ENCODE measurements around the gene ATG2A.

ATG2A gene

DNA sequence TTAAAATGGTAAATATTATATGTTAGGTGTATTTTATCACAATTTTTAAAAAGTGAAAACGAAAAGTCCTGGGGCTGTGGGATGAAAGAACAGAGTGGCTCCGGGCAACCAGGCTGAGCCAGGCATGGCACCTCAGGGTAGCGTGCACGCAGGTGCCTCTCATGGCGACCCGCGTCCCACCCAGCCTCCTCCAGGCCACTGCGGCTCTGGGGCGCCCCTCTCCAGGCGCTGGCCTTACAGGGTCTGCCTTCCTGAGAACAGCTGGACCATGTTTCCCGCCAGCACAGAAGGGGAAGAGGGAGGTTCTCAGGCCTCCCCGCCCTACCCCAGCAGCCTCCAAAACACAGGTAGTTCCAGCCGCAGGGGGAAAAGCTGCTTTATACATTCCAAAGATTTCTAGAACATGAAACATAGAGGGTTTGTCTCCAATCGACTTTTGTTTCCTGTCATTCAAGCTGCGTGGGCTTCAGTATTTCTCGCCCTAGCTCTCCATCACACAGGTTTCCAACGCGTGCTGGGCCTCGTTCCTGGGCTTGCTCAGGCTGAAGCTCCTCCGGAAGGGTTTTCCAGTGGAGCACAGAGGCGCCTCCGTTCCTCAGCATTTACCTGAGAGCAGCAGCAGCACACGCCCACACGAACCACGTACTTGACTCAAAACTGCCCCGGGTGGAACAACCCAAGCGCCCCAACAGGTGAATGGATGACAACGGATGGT is 49.1 kb downstream of the ATG2A start:
- no peak for DNase-seq

DNA sequence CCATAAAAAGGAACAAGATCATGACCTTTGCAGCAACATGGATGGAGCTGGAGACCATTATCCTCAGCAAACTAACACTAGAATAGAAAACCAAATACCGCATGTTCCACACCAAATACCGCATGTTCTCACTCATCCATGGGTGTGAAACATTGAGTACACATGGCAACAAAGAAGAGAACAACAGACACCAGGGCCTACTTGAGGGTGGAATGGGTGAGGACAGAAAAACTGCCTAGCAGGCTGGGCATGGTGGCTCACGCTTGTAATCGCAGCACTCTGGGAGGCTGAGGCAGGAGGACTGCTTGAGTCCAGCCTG is 50.9 kb downstream of the ATG2A start:
- no peak for DNase-seq

DNA sequence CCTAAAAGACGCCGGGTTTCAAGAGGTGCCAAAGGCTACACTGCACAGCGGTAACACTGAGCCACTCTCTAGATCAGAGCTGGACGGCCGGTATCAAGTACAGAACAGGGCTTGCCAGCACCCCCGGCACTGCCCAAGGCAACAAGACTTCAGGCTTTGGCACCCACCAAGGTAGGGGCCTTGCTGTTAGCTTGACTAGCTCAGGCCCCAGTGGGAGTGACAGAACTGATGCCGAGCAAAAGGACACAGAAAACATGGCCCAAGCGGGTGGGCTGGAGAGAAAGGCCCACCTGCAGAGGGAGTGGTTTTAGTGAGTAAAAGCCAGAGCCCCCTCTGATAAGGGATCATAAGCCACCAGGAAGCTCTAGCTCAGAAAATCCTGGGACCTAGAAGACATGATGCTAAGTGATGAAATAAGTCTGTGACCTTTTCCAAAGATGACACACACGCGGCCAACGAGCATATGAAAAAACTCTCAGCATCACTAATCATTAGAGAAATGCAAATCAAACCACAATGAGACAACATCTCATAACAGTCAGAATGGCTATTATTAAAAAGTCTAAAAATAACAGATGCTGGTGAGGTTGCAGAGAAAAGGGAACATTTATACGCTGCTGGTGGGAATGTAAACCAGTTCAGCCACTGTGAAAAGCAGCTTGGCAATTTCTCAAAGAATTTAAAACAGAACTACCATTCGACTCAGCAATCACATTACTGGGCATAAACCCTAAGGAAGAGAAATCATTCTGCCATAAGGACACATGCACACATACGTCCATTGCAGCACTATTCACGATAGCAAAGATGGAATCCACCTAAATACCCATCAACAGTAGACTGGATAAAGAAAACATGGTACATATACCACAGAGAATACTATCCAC is 51.5 kb downstream of the ATG2A start:
- DNase-seq = no peak

DNA sequence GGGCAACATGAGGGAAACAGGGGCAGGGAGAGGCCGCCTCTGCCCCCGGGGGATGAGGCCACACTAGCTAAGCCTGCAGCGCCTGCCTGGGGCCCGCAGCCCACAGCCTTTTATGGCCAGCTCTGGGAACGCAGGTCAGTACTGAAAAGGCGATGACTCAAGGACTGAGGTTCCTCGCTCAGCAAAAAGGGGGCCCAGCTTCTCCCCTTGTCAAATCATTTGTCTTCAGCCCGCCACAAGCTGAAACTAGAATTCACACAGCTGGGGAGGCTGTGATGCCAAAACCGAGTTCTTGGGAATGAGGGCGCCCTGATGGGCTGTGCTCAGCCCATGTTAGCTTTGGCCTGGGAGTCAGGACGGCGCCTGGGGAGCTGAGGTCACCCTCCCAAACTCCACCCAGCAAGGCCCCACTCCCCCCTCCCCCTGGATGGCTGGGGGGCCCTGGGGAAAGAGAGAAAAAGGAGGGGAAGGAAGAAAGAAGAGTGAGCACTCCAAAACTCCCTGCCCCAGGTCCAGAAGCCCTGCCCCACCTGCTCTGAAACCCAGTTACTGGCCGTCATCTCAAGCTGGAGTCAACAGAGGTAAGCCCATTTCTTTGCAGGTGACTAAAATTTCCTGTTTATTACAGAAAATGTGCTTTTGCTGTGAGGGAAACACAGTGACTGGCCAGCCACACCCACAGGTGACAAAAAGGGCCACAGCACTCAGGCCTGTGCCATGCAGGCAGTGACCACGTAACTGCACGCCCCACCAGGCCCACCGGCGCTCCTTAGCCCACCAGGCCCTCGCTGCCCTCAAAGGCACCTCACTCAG is 52.3 kb downstream of the ATG2A start:
- DNase-seq = peak; percentile 79

DNA sequence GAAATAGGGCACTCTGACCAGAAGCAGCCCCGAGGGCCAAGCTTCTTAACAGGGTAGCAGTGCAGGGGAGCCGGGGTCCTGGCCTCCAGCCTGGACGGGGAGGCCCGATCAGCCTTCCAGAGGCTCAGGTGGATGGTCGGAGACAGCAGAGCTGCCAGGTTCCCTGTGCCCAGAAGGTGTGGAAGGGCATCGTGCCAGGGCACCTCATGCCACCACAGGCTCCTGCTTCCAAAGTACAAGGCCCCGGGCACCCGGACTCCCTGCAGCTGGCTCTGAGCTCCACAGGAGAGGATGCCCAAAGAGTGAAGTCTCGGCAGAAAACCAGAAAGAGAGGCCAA is 52.9 kb downstream of the ATG2A start:
- no peak for DNase-seq

DNA sequence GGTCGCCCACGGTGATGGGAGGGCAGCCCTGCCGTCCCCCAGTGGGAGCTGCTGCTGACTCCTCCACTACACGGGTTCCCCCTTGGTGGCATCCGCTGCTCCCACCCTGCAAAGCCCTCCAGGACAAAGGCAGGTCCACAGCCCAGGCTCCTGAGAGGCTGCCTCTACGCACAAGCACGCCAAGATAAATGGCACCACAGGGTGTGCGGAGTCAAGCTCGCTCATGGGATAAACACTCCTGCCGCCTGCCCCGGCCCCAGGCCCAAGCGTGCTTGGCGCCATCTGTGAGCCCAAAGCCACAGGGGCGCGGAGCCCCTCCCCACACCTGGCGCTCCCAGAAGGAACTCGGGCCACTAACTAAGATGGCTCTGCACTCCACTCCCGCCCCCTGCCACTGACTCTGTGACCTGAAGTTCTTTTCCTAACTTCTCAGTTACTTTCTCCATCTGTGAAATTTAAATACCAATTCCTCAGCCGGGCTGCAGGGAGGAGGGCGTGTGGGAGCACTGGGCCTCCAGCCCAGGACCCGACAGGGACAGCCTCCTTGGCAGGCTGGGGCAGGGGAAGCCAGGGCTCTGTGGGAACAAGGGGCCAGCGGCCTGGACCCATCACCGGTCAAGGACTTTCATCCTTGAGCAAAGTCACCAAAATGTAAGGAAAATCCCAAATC is 53.5 kb downstream of the ATG2A start:
- DNase-seq = peak; percentile 57

DNA sequence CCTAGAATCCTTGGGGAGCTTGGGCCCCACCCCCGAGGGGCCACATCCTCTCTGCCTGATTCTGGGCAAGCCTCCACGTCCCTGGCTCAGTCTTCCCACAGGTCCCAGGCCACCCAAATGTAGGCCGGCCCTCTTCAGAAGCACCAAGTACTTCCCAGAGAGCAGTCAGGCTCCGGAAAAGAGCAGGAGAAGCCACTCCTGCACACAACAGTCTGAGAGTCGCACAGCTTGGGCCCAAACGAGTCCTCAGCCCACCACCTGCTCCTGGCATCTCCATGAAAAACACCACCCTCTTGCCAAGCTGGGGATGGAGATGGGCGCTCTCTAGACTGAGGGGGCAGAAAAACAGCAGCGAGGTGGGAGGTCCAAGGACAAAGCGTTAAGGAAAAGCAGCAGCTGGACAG is 54.0 kb downstream of the ATG2A start:
- peak; percentile 39 for DNase-seq

DNA sequence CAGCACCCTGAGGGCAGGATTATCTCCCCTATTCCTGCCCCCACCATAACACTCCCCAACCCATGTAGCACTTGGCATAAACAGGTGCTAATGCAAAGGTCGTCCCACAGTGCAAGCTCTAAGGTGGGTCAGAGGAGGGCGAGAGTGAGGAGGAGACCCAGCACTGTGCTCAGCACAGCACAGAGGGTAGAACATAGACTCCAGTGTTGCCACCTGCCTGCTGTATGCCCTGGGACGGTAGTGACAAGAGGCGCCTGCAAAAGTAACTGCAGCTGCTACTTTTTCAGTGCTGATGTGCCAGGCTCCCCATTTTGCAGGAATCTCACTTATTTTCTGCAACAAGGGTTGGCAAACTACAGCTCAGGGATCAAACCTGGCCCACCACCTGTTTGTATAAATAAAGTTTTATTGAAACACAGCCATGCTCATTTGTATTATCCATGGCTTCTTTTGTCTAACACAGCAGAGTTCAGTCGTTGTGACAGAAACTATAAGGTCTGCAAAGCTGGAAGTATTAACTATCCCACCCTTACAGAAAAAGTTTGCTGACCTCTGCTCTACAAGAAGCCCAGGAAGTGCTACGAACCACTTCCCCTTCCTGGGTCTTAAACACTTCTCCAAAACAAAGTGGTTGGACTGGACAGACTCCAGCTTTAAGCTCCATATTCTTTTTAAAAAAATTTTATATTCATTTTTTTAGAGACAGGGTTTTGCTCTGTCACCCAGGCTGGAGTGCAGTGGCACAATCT is 55.6 kb downstream of the ATG2A start:
- DNase-seq = no peak

DNA sequence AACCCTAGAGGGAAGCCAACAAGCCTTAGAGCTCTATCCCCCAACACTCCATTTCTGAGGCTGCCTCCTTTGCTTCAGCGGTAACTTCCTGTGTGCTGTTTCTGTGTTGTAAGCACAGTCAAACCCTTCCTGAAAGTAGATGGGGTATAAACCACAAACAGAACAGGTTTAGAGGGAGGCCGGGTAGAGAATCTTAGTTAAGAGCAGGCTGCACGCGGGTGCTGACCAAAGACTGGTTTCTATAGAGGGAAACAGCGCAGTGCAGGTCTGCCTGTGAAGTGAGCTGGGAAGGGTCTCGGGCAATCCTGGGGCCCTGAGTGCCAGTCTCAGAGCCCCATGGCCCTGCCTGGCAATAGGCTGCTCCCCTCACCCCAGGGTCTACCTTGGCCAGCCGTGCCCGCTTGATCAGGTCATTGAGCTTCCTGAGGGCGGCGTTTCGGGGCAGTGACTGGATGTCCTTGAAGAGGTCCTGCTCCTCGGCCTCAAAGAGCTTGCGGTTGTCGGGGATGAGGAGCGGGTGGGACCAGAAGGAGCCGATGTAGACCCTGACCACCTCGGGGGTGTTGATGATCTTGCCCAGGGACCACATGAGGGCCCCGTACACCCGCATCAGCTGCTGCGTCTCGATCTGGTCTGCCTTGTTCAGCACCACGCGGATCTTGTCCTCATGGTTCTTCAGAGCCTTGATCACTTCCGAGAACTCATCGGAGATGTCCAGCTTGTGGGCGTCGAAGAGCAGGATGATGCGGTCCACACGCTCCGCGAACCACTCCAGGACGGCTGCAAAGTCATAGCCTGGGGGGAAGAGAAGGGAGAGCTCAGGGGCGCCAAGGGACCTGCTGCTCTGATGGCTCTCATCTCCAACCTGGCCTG is 57.2 kb downstream of the ATG2A start:
- no peak for DNase-seq

DNA sequence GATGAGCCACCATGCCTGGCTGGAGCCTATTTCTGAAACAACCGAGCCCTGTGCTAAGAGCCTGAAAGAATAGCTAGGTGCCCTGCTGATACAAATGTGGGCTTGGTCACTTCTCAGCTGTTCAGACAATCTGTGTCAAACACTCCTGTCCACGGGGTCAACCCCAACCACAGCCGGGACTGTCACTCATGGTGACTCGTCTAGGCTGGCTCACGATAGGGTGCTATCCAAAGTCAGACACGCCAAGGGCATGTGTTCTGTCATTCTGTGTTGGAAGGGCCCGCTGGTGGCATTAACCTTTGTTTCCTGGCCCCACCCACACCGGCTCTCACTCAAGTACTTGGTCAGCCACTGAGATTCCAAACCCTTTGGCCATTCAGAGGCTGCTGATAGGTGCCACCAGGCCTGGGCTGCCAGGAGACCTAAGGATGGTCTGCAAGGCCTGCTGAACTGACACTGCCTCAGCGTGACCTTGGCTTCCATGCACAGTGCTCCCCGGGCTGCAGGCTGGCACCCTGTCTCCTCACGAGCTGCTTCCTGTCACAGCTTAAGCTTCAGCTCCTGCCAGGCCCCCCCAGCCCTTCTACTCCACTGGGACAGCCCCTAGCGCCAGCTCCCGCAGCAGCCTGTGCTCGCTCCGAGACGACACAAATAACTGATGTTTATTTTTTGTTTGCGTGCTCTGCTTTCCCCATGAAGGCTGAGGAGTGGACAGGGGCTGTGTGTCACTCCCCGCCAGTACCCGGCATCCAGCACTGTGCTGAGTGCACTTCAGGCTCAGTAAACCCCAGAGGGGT is 58.3 kb downstream of the ATG2A start:
- peak; percentile 39 for DNase-seq

DNA sequence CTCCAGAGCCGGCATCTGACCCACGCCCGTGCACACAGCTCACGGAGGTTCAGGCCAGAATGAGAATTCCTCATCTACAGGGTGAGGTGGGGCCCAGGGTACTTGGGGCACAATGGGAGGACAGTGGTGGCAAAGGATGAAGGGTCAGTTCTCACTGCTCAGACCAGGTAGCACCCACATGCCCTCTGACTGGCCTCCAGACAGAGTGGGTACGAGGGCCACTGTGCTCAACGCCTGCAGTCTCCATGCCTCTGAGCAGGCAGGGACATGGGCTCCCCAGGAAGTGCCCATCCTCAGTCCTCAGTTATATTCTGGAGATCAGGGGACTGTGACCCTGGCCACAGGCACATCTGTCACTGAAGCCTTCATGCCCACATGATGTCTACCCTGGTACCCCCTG is 59.5 kb downstream of the ATG2A start:
- DNase-seq = no peak

DNA sequence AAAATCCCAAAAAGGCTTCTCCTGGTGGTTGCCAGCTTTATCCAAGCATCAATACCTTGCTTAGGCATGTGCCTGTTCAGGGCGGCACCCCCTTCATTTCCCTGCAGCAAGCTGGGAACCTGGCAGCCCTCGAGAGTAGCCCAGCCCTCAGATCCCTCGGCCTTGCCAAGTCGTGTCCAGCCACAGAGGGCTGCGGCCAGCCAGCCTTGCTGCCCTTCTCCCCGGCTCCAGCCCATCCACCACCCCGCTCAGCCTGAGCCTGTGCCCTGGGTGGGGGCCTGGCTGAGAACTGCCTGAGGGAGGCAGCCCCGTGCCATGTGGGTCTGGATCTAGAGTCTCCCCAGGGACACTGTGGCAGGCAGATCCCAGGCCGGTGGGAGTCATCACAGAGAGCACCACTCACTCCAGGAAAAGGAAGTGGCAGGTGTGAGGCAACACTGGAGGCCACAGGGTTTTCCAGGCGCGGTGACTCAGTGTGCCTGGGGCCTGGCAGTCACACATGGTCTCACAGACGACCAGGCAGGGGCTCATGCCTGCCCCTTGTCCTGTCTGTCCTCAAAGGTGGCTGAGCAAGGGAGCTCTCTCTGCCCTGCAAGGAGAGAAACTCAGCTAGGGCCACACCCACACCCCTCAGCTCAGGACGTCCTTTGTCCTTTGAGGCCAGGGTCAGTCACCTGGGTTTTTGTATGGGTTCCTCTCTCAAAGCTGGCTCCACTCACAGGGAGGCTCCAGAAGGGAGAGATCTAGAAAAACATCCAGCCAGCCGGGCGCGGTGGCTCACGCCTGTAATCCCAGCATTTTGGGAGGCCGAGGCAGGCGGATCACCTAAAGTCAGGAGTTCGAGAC is 60.4 kb downstream of the ATG2A start:
- no peak for DNase-seq

DNA sequence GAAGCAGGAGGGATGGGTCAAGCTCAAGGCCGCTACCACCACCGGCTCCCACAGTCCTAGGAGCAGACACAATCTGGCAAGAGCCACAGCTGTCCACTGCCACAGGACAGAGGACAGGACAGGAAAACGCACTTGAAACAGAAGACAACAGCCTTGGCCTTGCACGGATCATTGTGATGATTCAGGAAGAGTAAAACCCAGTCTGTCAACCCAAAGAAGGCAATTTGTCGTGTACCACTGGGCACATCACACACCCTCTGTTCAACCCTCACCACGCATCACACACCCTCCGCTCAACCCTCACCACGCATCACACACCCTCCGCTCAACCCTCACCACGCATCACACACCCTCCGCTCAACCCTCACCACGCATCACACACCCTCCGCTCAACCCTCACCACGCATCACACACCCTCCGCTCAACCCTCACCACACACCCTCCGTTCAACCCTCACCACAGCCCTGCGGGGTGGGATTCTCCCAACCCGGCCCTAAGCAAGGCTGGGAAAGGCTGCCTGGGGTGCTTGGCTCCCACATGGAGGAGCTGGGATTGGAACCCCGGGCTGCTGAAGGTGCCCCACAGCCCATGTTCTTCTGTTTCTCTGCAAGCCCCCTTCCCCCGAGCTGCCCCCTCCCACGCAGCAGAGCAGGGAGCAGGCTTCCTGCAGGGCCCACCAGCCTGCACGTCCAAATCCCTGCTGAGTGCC is 61.3 kb downstream of the ATG2A start:
- no peak for DNase-seq

DNA sequence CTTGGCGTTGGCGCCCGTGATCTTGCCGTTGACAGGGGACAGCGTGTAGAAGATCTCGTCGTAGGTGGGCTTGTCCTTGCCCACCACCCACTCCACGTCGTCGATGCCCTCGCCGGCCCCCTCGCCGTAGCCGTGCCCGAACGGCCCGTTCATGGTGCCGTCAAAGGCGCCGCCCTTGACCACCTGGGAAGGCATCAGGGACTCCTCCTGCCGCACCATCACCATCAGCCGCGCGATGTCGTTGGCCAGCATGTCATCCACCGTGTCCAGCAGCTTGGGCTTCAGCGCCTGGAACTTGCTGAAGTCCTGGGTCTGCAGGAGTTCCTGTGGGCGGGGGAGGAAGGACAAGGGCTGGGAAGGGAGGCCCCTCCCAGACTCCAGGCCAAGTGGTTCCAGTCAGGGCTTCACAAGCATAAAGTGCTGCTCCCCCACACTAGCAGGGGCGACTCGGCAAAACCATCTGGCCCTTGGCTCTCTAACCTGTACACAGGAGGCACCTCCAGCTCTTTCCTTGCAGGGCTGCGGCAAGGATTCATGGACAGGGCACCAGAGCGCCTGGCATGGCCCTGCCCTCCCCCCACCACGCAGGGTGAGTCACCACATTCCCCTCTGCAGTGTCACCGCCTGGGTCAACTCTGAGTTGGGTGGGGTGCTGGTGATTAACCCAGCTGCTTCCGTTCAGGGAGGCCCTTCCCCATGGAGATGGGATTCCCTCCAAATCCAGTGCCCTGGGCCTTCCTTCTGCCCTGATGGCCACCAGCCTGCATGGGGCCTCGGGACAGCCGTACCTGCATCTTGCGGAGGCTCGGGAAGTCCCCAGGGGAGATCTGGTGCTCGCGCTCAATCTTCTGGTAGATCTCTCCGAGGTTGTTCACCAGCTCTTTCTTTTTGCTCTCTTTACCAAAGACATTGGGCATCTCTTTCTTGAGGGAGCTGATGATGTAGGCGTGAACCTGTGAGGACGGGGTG is 62.2 kb downstream of the ATG2A start:
- DNase-seq = peak; percentile 75

DNA sequence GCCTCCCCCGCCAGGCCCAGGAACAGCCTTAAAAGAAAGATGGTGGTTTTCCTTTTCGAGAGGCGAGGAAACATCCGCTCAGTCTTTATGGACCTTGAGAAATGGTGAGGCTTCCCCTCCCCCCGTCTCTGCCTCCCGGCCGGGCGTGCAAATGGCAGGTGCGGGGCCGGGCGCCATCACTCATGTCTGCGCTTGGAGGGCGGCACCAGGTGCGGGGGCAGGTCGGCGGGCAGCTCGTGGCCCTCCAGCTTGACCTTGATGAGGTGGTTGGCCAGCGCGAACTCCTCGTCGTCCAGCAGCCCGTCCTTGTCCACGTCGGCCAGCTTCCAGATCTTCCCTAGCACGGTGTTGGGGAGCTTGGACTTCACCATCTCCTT is 62.9 kb downstream of the ATG2A start:
- no peak for DNase-seq

DNA sequence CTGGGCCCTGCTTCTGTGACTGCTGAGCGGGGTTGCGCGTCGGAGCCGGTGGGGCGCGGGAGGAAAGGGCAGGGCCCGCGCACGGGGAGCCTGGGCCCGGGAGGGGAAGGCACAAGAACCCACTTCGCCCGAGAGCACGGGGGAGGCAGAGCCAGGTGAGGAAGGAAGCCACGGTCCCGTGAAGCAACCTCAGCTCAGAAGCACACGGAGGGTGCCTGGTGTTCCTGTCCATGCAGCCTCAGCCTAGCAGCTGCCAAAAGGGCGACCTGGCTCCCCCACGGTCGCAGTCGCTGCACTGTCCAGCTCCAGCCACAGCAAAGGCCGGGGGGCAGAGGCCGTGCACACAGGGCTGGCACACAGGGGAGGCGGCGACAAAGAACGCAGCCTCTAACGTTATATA is 63.3 kb downstream of the ATG2A start:
- DNase-seq = no peak

DNA sequence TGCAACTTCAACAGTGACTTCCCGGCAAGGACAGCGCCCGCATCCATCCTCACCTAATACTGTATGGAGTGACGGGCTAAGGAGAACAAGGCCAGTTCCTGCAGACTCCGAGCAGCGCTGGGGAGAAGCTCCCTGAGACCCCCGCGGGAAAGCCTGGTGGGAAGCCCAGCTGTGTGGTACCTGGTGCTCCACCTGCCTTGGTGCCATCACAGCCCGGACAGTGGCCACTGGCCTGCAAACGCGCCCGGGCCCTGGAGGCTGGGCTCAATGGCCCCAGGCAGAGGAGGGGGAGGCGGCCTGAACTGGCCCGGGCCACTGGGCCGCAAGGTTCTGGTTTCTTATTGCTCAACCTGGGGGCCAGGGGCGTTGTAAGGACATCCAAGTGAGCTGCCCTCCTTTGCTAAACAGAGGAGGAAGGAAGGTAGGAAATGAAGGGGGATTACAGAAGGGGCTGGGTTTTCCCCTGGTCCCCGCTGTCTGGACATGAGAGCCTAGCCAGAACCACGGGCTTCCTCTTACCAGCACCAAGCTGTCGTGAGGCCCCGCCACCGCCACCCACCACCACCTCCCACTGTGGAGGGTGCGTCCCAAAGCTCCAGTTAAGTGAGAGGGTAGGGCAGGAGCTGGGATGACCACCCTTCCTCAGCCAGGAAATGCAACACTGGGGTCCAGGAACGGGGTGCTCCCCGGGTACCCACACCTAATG is 64.1 kb downstream of the ATG2A start:
- DNase-seq = no peak

All from left hindlimb (tissue), 1 donor.